KG1 (cell line): Measurements from ENCODE around the gene PKN1.

Source experiments
- DNase-seq: peaks from one replicate; lab custom pipeline; 2025; lab: John Stamatoyannopoulos, UW

Gene PKN1

DNA sequence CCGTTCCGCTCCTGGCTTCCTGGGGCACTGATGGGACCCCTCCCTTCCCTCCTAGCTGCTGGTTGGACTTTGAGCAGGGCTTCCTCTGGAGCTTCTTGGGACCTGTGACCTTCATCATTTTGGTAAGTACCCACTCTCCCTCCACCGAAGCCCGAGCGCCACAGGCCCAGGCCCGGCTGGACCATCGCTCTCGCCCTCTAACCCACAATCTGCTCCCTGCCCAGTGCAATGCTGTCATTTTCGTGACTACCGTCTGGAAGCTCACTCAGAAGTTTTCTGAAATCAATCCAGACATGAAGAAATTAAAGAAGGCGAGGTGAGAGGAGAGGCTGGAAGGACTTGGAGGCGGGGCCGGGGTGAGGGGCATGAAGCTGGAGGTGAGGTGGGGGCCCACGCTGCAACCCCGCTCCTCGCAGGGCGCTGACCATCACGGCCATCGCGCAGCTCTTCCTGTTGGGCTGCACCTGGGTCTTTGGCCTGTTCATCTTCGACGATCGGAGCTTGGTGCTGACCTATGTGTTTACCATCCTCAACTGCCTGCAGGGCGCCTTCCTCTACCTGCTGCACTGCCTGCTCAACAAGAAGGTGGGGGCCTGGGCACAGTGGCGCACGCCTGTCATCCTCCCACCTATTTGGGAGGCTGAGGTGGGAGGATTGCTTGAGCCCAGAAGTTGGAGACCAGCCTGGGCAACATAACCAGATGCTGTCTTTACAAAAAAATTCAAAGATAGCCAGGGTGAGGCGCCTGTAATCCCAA is 26.3 kb upstream of the PKN1 start:
- DNase-seq = no peak

DNA sequence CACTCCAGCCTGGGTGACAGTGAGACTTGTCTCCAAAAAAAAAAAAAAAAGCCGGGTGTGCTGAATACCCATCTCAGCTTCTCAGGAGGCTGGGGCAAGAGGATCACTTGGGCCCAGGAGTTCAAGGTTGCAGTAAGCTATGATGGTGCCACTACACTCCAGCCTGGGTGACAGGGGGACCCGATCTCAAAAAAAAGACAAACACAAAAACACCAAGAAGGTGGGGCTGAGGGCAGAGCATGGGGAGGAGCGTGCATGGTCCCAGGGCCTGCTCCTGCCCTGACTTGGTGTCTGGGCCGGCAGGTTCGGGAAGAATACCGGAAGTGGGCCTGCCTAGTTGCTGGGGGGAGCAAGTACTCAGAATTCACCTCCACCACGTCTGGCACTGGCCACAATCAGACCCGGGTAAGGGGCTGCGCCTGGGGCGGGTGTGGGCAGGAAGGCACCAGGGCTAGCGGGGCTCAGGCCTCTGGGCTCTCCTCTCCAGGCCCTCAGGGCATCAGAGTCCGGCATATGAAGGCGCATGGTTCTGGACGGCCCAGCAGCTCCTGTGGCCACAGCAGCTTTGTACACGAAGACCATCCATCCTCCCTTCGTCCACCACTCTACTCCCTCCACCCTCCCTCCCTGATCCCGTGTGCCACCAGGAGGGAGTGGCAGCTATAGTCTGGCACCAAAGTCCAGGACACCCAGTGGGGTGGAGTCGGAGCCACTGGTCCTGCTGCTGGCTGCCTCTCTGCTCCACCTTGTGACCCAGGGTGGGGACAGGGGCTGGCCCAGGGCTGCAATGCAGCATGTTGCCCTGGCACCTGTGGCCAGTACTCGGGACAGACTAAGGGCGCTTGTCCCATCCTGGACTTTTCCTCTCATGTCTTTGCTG is 25.3 kb upstream of the PKN1 start:
- DNase-seq = no peak

DNA sequence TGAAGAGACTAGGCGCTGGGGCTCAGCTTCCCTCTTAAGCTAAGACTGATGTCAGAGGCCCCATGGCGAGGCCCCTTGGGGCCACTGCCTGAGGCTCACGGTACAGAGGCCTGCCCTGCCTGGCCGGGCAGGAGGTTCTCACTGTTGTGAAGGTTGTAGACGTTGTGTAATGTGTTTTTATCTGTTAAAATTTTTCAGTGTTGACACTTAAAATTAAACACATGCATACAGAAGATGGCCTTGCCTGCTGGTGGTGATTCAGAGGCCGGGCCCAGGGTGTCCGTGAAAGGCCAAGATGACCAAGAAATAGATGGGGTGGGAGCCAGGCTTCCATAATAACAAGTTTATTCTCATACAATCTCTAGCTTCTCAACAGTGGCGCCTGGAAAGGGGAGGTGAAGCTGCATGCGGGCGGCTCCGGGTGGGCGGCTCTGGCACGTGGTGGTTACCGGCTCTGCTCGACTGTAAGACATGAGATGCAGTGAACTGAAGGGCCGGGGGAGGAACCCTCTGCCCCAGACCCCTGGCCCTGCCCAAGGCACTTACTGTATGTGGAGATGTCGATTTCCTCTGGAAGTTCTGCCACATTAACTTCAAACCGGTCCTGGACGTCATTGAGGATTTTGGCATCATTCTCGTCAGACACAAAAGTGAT is 24.5 kb upstream of the PKN1 start:
- DNase-seq = no peak

DNA sequence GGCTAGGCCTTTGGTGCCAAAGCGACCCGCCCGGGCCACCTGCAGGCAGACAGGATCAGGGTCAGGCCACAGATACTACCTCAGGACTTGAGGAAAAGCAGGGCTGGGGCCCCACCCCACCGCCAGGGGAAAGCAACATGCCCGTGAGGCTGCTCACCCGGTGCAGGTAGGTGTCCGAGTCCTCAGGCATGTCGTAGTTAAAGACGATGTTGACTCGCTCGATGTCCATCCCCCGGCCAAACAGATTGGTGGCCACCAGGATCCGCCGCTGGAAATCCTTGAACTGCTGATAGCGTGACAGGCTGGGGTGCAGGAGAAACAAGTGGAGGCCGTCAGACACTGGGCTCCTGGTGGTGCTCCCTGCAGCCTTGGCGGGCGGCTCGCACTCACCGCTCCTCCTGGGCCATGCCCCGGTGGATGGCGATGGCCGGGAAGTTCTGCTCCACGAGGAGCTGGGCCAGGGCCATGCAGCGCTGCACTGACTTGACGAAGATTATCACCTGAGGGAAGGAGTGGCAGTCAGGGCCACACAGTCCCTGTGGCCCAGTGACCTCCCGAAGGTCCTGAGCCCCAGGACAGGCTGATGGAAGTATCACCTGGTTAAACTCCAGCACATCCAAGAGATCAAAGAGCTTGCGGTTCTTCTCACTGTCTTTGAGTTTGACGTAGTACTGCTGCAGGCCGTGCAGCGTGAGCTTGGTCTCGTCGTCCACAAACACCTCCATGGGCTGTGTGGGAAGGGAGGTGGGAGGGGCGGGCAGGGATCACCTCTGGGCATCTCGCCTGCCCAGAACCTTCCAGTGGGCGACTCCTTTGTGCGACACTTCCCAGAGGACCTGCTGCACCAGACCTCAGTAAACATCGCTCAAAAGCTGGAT is 23.7 kb upstream of the PKN1 start:
- no peak for DNase-seq

DNA sequence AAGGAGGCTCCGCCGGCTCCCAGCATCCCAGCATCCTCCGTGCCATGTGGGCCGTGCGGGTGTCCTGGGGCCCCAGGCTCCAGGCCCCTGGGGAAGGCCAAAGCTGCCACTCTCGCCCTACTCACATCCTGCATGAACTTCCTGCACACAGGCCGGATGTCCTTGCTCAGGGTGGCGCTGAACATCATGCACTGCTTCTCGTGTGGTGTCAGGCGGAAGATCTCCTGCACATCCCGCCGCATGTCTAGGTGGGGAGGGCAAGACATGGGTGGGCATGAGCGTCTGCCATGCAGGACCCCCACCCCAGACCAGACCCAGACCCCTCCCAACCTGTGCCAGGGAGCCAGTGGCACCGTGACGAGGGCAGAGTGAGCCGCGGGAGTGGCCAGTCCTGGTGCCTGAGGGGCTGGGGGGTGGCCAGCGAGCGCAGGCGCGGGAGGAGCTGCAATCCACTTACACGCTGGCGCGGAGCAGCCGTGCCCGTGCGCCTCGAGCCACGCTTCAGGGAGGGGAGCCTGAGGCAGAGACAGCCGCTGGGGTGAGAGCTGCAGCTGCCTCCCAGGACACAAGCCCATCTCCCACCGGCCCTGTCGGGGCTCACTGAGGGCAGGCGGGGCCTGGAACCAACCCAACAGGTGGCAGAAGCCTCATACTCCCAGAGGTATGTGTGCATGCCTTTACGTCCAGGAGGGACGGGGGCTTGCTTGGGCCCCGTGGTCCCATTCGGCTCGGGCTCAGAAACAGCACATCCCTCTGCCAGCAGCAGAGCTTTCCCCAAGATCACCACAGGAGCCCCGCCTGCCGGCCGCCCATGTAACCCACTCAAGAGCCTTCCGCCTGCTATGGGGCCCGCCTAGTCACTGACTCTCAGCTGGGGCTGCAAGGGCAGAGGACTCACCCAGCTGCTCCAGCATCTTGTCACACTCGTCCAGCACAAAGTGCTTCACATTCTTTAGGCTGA is 22.7 kb upstream of the PKN1 start:
- no peak for DNase-seq

DNA sequence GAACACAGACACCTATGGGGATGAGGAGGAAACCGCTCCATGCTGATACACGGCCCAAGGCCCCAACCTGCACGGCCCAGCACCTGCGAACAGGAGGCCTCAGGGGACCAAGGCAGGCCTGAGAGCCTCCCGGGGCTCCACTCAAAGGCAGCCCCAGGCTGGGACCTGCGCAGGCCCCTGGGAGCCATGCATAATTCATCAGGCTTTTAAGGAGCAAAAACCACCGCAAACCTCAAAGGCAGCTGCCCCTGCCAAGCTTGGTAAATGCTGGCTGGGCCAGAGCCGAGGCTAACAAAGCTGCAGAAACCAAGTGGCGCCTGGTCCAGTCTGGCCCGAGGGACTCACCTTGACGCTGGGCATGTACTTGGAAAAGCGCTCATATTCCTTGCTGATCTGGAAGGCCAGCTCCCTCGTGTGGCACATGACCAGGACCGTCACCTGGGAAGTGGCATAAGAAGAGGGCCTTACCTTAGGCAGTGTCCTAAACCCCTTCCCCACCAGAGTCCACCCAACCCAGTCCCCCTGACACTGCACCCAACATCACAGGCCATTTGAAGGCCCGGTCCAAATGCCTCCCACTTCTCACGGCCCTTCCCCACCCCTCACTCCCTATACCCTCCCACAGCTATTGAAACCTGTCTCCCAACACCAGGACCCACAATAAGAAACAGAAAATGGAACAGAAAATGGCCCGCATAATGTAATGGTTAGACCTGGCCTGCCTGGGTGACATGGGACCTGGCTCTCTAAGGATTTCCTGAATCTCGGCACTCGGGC is 21.8 kb upstream of the PKN1 start:
- no peak for DNase-seq

DNA sequence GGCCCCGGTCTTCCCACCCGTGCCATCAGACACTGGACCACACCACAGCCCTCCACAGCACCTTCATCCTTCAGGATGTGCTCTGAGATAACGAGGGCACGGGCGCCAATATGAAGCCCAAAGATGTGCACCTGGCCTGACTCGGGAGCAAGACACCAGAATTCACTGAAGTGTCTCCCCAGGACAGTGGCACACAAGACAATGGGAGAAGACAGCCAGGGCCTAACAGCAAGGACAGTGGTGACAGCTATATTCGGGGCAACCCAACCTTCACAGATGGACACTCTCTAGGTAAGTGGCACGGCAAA is 21.2 kb upstream of the PKN1 start:
- DNase-seq = no peak

DNA sequence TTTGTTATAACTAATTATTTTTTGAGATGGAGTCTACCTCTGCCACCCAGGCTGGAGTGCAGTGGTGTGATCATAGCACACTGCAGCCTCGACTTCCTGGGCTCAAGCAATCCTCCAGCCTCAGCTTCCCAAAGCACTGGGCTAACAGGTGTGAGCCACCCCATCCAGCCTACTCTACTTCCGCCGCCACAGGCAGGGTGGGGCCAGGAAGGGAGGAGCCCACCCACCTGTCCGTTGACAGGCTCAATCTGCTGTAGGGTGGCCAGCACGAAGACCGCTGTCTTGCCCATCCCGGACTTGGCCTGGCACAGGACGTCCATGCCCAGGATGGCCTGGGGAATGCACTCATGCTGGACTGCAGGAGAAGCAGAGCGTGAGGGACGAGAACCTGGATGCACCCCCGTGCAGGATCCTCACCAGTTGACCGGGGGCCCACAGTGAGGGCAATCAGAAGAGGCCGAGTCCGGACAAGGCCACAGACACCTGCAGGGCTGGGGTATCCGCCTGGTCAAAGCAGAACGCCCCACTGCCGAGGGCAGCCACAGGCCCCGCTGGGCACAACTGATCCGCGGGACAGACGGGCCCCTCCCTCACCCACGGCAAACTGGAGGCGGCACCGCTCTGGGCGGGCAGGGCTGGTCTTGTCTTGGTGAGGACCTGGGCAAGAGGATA is 20.6 kb upstream of the PKN1 start:
- no peak for DNase-seq

DNA sequence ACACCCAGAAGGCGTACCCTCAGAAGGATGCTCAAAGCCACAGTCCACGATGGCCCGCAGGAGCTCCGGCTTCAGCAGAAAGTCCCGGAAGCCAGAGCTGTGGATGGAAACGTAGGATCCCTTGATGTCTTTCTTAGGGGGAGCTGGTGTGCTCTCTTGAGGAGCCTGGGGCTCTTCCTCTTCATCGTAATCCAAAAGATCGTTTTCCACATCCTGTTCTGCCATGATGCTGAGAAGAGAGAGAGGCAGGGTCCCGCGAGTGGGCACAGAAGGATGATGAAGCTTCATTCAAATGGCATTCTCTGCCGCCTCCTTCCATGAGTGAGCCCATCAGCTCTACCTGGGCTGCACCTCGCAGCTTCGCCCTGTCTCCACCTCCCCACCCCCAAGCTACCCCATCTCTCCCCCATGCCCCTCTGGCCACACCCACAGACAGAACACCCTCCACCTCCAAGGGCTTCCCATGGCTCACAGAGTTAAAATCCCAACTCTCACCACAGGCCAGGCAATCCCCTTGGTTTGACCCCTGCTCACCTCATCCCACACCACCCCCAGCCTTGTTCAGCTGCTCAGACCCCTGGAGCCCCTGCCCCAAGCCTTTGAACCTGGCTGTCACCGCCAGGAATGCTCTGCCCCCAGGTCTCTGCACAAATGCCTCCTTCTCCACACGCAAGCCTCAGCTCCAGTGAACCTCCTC is 20.0 kb upstream of the PKN1 start:
- DNase-seq = no peak

DNA sequence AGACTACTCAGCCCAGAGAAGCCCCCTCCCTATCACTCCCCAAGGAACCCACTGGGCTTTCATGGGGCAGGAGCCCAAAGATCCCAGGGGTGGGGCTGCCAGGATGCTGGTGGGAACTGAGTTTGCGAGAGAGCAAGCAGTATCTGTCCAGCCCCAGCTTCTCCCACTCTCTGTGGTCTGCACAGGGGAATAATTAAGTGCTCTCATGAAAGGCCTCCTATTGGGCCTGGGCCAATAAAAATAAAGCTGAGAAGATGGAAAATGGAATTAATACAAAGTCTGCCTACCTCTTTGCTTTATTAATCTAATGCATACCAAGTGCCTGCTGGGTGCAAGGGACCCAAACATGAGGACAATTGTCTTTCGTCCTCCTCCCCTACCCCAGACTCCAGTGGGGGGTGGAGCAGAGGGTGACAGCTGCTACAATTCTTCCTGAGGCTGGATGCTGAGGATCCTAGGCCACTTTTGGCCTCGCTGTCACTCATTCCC is 19.4 kb upstream of the PKN1 start:
- no peak for DNase-seq

DNA sequence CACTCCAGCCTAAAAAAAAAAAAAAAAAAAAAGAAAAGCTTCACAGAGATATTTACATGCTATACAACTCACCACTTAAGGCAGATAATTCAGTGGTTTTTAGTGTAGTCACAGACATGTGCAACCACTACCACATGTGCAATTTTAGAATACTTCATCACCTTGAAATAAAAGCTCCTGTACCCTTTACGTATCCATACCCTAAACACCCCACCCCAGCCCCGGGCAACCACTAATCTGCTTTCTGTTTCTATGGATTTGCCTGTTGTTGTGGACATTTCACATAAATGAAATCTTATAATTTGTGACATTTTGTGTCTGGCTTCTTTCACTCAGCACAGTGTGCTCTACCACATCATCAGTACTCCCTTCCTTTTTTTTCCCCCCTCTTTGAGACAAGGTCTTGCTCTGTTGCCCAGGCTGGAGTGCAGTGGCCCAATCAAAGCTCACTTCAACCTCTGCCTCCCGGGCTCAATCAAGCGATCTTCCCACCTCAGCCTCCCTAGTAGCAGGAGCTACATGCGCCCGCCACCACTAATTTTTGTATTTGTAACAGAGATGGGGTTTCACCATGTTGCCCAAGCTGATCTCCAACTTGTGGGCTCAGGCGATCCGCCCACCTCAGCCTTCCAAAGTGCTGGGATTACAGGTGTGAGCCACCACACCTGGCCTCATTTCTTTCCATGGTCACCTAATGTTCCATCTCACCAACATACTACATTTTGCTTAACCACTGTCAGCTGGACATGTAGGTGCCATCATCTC is 18.0 kb upstream of the PKN1 start:
- DNase-seq = no peak

DNA sequence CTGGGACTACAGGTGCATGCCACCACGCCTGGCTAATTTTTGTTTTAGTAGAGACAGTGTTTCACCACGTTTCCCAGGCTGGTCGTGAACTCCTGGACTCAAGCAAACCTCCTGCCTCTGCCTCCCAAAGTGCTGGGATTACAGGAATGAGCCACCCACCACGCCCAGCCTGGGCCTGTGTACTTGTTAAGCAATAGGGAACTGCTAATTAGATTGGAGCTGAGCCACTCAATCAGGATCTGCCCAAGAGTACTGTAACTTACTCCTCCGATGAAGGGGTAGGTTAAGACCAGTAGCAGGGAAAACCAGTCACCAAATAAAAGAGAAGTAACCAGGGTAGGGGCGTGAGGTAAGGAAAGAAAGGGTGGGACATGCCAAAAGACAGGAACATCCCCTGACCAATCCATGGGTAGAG is 16.3 kb upstream of the PKN1 start:
- no peak for DNase-seq

DNA sequence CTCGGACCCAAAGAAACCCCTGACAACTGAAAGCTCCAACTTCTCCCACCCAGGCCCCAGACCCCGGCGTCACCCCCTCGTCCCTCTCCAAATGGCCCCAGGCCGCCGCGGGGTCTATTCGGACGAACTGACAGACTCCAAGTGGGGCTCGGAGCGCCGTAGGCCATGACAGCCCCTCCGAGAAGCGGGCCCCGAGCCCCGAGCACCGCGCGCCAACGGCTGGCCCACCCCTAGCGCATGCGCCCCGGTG is 14.3 kb upstream of the PKN1 start:
- no peak for DNase-seq

DNA sequence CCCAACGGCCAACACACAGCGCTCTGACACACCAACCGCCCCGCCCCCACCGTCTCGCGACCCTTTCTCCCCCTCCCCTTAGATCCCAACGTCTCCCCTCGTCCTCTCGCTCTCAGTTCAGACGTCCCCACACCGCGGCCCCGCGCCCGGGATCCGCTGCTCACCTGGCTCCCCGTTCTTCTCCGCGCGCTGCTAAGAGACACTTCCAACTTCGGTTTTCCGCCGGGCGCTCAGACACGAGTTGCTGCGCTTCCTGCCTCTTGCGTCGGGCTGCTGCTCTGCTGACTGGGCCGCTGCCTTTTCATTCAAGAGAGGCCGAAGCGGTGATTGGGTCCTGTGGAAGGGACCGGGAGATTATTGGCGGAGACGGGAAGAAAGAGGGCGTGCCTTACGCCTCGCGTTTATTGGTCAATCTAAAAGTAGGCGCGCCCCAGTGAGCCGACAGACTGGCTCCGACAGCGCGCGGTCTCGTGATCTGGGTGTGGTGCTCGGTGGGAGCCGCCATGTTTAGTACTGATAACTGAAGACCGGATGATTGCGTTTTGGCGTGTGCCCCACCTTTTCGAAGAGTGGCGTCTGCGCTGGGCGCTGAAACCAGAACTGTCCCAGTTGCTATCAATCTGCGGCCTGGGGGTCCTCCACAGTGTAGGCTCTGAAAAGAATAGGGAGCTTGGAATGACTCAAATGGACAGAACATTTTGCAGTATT is 13.8 kb upstream of the PKN1 start, which contains the start of gene DDX39A:
Gene DDX39A, minus strand, starts transcription at position 236 of the 708 bp plus-strand sequence. CDS start 6,121 bp downstream, outside the sequence.
- peak; percentile 97 for DNase-seq

DNA sequence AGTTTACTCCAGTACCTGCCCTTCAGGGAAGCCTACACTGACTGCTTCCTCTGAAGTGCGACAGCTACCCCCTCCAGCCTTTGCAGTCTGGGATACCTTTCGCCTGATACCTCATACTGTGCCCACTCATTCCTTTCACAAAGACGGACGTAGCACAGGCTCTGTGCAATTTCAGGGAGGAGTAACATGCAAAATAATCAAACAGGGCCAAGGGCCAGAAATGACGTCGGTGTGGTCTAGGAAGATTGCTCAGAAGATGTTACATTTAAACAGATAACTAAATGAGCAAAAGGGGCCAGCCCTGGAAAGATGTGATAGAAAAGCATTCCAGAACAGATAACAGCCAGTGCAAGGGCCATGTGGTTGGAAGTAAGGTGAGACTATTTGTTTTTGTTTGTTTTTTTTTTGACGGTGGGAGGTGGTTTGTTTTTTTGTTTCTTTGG is 7.4 kb upstream of the PKN1 start:
- no peak for DNase-seq

DNA sequence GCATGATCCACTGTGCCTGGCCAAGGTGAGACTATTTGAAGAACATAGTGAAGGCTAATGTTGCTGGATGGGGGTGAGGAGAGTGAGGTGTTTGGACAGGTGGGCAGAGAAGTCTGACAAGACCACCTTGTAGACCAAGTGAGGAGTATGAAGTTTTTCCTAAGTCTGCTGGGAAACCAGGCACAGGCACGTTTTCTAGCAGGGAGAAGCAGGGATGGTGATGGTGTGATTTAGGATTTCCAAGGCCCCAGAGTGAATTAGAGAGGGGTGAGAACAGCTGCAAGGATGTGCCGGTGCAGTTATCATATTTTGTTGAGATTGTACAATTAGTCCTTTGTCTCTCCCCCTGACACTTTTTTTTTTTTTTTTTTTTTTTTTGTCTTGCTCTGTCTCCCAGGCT is 5.6 kb upstream of the PKN1 start:
- DNase-seq = no peak

DNA sequence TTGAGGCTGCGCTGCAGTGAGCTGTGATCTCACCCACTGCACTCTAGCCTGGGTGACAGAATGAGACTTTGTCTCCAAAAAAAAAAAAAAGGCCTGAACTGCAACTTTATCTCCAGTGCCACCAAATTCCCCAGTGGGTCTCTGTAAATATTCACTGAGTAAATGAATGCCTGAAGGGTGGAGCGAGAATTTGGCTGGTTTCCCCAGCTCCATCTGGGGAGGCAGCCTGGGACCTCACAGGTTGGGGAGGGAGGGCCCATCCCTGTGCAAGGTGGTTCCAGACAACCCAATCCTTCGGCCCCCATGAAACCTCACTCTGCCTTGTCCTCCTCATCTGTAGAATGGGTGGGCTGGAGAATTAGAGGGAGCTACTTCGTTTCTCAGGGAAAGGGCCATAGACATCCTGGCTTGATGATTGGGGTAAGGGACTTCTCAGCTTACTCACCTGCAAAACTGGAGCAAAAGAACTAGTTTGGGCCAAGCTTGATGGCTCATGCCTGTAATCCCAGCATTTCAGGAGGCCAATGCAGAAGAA is 4.2 kb upstream of the PKN1 start:
- no peak for DNase-seq
